HEK293T (cell line): ENCODE data around the gene PAQR4.

ENCODE experiments used
- ARNT ChIP-seq: fragments of 450-650 bp; IDR thresholded peaks from 2 replicates; pipeline ENCODE4 v1.6.1; 2017; ENCODE audit warnings: mild to moderate bottlenecking
- BHLHE40 ChIP-seq: fragments of 450-650 bp; IDR thresholded peaks from 2 replicates; pipeline ENCODE4 v1.6.1; 2016; ENCODE audit warnings: mild to moderate bottlenecking, moderate library complexity, borderline replicate concordance
- FOXA1 ChIP-seq: fragments of 450-650 bp; IDR thresholded peaks from 2 replicates; pipeline ENCODE4 v1.6.1; 2016; ENCODE audit warnings: mild to moderate bottlenecking
- FOXM1 ChIP-seq: fragments of 450-650 bp; IDR thresholded peaks from 2 replicates; pipeline ENCODE4 v1.6.1; 2017; ENCODE audit warnings: mild to moderate bottlenecking, borderline replicate concordance
- LEF1 ChIP-seq: fragments of 450-650 bp; IDR thresholded peaks from 2 replicates; pipeline ENCODE4 v1.6.1; 2017; ENCODE audit warnings: mild to moderate bottlenecking, borderline replicate concordance
- SP1 ChIP-seq: fragments of 450-650 bp; IDR thresholded peaks from 2 replicates; pipeline ENCODE4 v1.6.1; 2017
- TARDBP ChIP-seq: fragments of 450-650 bp; IDR thresholded peaks from 2 replicates; pipeline ENCODE4 v1.6.1; 2016

DNA sequence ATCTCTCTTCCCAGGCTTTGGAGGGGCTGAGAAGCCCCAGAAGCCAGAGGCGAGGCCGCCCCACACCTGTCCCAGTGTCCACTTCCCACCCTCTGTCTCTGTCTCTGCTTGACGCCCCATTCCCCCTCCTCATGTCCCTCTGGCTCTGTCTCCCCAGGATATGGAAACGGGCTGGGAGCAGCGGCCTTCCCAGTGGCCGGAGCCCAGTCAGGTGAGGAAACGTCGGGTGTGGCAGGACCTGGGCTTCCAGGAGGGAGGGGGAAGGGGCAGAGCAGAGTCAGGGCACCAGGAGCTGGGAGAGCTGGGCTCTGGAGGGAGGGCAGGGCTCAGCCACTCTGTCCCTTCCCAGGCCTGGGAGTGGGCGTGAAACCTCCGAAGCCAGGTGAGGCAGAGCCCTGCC lies 21.7 kb downstream of the PAQR4 start:
- TF ChIP-seq ARNT (no peak), SP1 (no peak), TARDBP (no peak), FOXA1 (no peak), BHLHE40 (no peak), LEF1 (no peak), FOXM1 (no peak)
